ENCODE results near the gene LUC7L3.
A peak's percentile ranks its signal among the peaks of the same experiment; 100 is the strongest.
"Not testable (repeated sequence)": the region's sequence is repeated elsewhere in the genome, so short reads cannot be mapped to it uniquely, and the experiment has no call there.

LUC7L3 gene

GRCh38 chr17:50719144-50719923, at the start of gene LUC7L3:
LUC7L3 (plus strand) TSS chr17:50719603; CDS start chr17:50719733, 130 bp downstream.
- peak within 1 kb of the TSS; percentile 98 for H3K27ac Mint-ChIP-seq
- DNase-seq = peak; percentile 94
- CTCF ChIA-PET = no interaction called here
- no peaks in the 10 kb centered on the region for H3K27me3 Mint-ChIP-seq
- peaks cover 14% of the 10 kb centered on the region for H3K36me3 Mint-ChIP-seq
- peaks cover 20% of the 10 kb centered on the region for H3K4me1 Mint-ChIP-seq
- H3K4me3 Mint-ChIP-seq = peak within 1 kb of the TSS; percentile 81
- no peaks in the 10 kb centered on the region for H3K9me3 Mint-ChIP-seq

GRCh38 chr17:50672071-50672470, 47.3 kb upstream of the LUC7L3 start:
- no peaks in the 10 kb centered on the region for H3K9me3 Mint-ChIP-seq
- no peaks in the 10 kb centered on the region for H3K36me3 Mint-ChIP-seq

GRCh38 chr17:50672831-50673551, 46.4 kb upstream of the LUC7L3 start:
- Mint-ChIP-seq H3K36me3 (no peaks in the 10 kb centered on the region), H3K9me3 (no peaks in the 10 kb centered on the region), H3K4me1 (no peaks in the 10 kb centered on the region), H3K27me3 (peaks cover 35% of the 10 kb centered on the region), H3K27ac (no peak overlapping the region), H3K4me3 (no peak overlapping the region)
- CTCF ChIA-PET = no interaction called here
- DNase-seq = peak; percentile 2

More at GRCh38 chr17:50672071-50672470, 47.3 kb upstream of the LUC7L3 start:
- Mint-ChIP-seq H3K4me1 (no peaks in the 10 kb centered on the region), H3K4me3 (no peak overlapping the region), H3K27ac (no peak overlapping the region), H3K27me3 (peaks cover 28% of the 10 kb centered on the region)
- CTCF ChIA-PET = no interaction called here
- DNase-seq = no peak

GRCh38 chr17:50675190-50675589, 44.2 kb upstream of the LUC7L3 start:
- Mint-ChIP-seq H3K4me3 (no peak overlapping the region), H3K27me3 (peaks cover 45% of the 10 kb centered on the region), H3K4me1 (no peaks in the 10 kb centered on the region), H3K27ac (no peak overlapping the region), H3K36me3 (no peaks in the 10 kb centered on the region), H3K9me3 (no peaks in the 10 kb centered on the region)
- CTCF ChIA-PET = interaction anchor here (0.6 kb wide), 1 partner anchor 19 kb away, joined by 3 read pairs; no protein-coding TSS in a partner anchor
- DNase-seq = no peak

GRCh38 chr17:50675627-50676026, 43.8 kb upstream of the LUC7L3 start:
- no peak overlapping the region for H3K4me3 Mint-ChIP-seq
- CTCF ChIA-PET = interaction anchor here (0.6 to 0.7 kb wide), 2 partner anchors 19 to 100 kb away, joined by 3 read pairs; no protein-coding TSS in a partner anchor
- no peaks in the 10 kb centered on the region for H3K36me3 Mint-ChIP-seq
- no peaks in the 10 kb centered on the region for H3K9me3 Mint-ChIP-seq
- peaks cover 49% of the 10 kb centered on the region for H3K27me3 Mint-ChIP-seq
- H3K4me1 Mint-ChIP-seq = no peaks in the 10 kb centered on the region
- H3K27ac Mint-ChIP-seq = no peak overlapping the region
- DNase-seq = no peak

- H3K4me3 Mint-ChIP-seq = no peak overlapping the region
- peaks cover 56% of the 10 kb centered on the region for H3K27me3 Mint-ChIP-seq
- no peak overlapping the region for H3K27ac Mint-ChIP-seq
- no peak for DNase-seq
- H3K9me3 Mint-ChIP-seq = no peaks in the 10 kb centered on the region
- H3K4me1 Mint-ChIP-seq = peaks cover 3% of the 10 kb centered on the region
- no peaks in the 10 kb centered on the region for H3K36me3 Mint-ChIP-seq
- CTCF ChIA-PET = interaction anchor here (0.7 kb wide), 2 partner anchors 101 to 199 kb away, joined by 3 read pairs; no protein-coding TSS in a partner anchor
Observed at GRCh38 chr17:50676065-50676975, 43.1 kb upstream of the LUC7L3 start.

- Mint-ChIP-seq H3K4me3 (no peak overlapping the region), H3K27me3 (peaks cover 59% of the 10 kb centered on the region), H3K4me1 (peaks cover 5% of the 10 kb centered on the region), H3K27ac (no peak overlapping the region), H3K36me3 (no peaks in the 10 kb centered on the region), H3K9me3 (no peaks in the 10 kb centered on the region)
- CTCF ChIA-PET = no interaction called here
- DNase-seq = no peak
Observed at GRCh38 chr17:50677851-50678375, 41.5 kb upstream of the LUC7L3 start.

GRCh38 chr17:50679008-50679544, 40.3 kb upstream of the LUC7L3 start:
- Mint-ChIP-seq H3K27me3 (peaks cover 67% of the 10 kb centered on the region), H3K36me3 (no peaks in the 10 kb centered on the region), H3K27ac (no peak overlapping the region), H3K4me1 (peaks cover 5% of the 10 kb centered on the region), H3K9me3 (no peaks in the 10 kb centered on the region), H3K4me3 (no peak overlapping the region)
- DNase-seq = no peak
- CTCF ChIA-PET = interaction anchor here (0.6 to 1.2 kb wide), 2 partner anchors 104 to 381 kb away, joined by 3 read pairs; no protein-coding TSS in a partner anchor

- Mint-ChIP-seq H3K9me3 (no peaks in the 10 kb centered on the region), H3K4me1 (peaks cover 5% of the 10 kb centered on the region), H3K36me3 (no peaks in the 10 kb centered on the region), H3K27ac (no peak overlapping the region), H3K4me3 (no peak overlapping the region), H3K27me3 (peaks cover 74% of the 10 kb centered on the region)
- no peak for DNase-seq
- CTCF ChIA-PET = no interaction called here
Observed at GRCh38 chr17:50680126-50680525, 39.3 kb upstream of the LUC7L3 start.

- H3K36me3 Mint-ChIP-seq, H3K4me1 Mint-ChIP-seq, H3K9me3 Mint-ChIP-seq, DNase-seq, H3K27ac Mint-ChIP-seq, H3K4me3 Mint-ChIP-seq: not testable (repeated sequence)
- CTCF ChIA-PET = interaction anchor here (1.0 to 1.1 kb wide), 2 partner anchors 14 to 50 kb away, joined by 3 read pairs; no protein-coding TSS in a partner anchor
- H3K27me3 Mint-ChIP-seq = peaks cover 74% of the 10 kb centered on the region
Observed at GRCh38 chr17:50680543-50681262, 38.7 kb upstream of the LUC7L3 start.

- peaks cover 5% of the 10 kb centered on the region for H3K4me1 Mint-ChIP-seq
- no peaks in the 10 kb centered on the region for H3K9me3 Mint-ChIP-seq
- no peak overlapping the region for H3K4me3 Mint-ChIP-seq
- CTCF ChIA-PET = interaction anchor here (1.0 to 1.1 kb wide), 4 partner anchors 10 to 199 kb away, joined by 3 to 4 read pairs (median 3); no protein-coding TSS in a partner anchor
- peak; percentile 33 for DNase-seq
- peaks cover 73% of the 10 kb centered on the region for H3K27me3 Mint-ChIP-seq
- H3K36me3 Mint-ChIP-seq = no peaks in the 10 kb centered on the region
- no peak overlapping the region for H3K27ac Mint-ChIP-seq
Observed at GRCh38 chr17:50681263-50682200, 37.9 kb upstream of the LUC7L3 start.

GRCh38 chr17:50682441-50682840, 37.0 kb upstream of the LUC7L3 start:
- Mint-ChIP-seq H3K4me1 (peaks cover 5% of the 10 kb centered on the region), H3K27me3 (peaks cover 76% of the 10 kb centered on the region), H3K9me3 (no peaks in the 10 kb centered on the region), H3K4me3 (no peak overlapping the region), H3K27ac (no peak overlapping the region), H3K36me3 (no peaks in the 10 kb centered on the region)
- CTCF ChIA-PET = interaction anchor here (1.0 to 1.1 kb wide), 2 partner anchors 9 to 200 kb away, joined by 3 to 4 read pairs; no protein-coding TSS in a partner anchor
- no peak for DNase-seq

Data from activated naive CD4-positive, alpha-beta T cell treated with anti-CD3 and anti-CD28 coated beads, Interleukin-2, amount 10 ng/mL, durations not matched to agents 7 days and 5 days (primary cell).